Fibroblast of skin of right biceps (primary cell): ENCODE data around the gene CCDC51.

Source experiments
- DNase-seq: peaks from one replicate; pipeline ENCODE4 v3.0.0-alpha.2; 2013

Gene CCDC51

DNA sequence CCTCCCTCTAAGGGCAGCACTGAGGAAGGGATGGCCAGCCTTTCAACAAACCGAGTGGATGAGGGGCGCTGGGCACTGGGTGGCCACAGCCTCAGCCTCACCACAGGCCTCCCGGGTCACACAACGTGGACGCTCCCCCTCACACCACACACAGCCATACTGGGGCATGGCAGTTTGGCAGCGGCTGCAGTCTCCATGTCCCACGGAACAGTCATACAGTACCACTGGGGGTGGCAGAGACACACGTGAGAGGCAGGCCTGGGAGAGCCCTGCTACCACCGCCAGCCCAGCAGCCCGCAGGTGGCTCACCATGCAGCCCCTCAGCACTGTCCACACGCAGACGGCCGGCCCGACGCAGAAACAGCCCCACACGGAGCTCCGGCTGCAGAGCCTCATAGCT lies 21.8 kb downstream of the CCDC51 start:
- no peak for DNase-seq

DNA sequence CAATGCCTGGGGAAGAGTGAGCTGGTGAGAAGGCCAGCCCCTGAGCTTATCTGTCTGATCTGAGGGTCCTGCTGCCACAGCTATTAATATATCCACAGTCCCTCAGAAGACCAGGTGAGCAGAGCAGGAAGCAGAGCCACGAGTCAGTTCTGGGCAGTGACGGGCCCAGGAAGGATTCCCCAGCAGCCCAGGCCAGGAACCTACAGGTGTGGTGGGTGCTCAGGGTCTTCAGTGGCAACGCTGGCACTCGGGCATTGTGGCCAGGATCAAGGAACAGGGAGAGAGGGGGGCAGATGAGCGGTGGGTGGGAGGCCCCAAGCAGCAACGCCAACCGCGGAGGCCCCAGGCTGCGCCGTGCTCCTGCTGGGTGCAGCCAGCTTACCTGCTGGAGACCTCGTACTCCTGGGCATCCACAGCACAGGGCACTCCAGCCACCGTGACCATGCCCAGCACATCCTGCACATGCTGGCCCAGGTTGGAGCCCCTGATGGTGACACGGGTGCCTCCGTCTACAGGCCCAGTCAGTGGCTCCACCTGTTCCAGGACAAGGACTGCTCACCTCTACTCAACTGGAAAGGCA lies 22.3 kb downstream of the CCDC51 start:
- DNase-seq: no peak

DNA sequence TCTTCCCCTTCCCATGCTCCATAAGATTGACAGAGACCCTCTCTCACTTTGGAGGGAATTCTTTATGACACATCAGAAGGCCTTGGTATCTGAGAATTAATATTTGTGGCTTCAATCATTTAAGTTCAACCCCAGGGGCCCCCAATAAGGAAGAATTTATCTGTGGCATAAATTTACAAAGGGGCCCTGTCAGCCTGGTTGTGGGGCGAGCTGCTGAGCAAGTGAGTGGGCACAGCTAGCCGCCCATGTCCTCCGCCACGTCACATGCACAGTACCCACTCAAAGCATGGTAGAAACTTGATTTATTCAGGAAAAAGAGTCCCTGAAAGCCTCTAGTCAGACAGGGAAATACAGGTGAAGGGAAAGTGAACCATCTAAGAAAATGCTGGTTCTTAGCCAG lies 23.4 kb downstream of the CCDC51 start:
- DNase-seq: no peak

DNA sequence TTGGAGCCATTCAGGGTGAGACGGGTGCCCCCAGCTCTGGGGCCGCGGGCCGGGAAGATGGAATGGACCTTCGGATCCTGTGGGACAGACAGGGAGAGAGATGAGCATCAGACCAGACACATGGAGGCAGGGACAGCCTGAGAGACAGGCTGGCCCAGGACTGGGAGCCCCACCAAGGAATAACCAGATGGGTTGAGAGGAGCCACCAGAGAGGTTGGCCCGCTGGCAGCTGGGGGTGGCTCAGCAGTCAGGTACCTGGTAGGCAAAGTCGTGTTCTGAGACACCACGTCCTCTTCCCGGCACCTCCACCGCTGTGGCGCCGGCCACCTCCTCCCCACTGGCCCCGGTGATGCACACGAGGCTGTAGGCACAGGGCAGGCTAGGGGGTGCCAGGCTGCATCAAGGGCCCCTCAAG lies 23.8 kb downstream of the CCDC51 start:
- DNase-seq: no peak

DNA sequence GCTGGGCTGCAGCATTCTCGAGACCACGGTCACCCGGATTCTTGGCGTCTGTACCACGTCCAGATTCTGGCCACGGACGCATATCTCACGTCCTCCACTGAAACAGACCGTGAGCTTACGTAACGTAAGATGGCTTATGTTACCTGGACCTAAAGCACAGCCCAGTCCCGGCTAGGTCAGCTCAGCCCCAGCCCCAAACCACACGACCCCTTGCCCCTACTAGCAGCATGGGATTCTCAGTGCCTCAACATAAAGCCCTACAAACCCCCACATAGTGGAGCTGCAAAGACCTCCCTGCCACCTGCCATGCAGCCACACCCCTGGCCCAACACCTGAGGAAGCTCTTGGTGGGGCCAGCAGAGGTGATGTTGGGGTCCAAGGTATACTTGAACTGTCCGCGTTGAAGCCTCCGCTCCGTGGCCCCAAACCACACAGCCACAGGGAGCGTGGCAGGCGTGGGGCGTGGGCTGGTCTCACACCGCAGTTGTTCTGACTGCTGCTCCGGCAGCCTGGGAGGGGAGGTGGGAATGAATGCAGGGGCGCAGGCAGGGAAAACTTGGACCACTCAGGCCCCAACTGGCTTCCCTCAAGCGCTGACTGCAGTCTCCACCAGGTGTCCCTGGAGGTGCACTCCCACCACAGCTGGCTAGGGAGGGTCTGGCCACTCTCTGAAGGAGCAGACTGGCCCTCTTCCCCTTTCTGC lies 24.5 kb downstream of the CCDC51 start:
- DNase-seq: no peak

DNA sequence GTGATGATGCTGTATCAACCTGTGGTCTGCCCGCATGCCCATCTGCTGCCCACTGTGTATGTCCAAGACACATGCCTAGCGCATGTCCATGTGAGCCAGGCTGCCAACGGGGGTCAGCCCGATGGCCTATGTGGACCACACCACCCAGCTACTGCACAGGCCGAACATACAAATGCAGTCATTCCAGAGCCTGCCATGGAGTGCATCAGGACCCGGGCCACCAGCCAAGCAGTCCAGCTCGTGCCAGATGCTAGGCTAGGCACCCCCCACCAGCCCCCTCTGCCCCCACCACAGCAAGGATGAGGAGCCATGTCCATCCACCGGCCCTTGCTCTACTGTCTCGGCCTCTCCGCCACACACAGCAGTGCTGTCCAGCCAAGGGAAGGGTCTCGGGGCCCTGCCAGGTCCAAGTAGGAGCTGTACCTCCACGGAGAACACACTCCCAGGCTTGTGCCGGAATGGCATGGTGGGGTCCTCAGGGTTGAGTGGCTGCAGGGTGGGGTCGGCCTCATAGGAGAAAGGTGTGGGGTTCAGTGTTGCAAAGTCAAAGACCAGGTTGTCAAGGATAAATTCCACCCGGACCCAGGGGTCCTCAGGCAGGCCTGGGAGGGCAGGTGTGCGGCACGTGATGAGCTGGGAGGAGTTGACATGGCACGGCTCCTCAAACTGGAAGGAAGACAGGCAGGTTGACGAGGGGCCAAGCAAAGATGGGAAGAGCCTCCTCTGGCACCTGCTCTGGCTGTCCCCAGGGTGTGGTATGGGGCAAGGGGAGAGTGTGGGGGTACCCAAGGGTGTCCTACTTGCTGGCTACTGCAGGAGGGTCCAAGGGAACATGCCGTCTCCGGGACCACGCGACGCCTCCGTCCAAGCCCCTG lies 25.3 kb downstream of the CCDC51 start:
- DNase-seq: no peak

DNA sequence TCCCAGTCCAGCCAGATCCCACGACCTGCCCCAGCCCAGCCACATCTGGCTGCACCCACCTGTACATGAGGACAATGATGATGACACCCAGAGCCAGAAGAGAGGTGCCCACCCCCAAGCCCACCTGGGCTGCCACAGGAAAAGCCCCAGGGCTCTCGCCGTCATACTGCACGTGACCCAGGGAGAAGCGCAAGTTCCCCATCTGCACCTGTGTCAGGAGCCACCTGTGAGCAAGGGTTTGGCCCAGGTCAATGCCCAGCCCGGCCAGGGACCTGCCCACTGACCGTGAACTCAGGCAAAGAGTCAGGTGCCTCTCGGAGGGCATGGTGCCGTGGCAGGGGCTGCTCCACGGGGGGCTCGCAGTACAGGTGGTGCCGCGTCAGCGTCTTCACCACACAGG lies 26.3 kb downstream of the CCDC51 start:
- DNase-seq: no peak

DNA sequence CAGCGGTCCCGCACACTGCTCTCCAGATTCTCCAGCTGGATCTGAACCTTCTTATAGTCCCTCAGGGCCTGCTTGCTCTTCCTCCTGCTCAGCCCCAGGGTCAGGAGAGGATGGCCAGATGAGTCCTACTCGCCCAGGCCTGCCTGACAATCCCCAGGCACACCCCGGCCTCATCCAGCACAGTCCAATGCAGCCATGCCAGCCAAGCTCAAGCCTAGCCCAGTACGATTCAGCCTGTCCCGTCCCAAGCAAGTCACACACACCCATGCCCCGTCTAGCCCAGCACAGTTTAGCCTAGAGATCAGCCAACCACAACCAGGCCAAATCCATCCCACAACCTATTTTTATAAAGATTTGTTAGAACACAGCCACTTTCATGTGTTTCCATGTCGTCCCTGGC lies 26.8 kb downstream of the CCDC51 start:
- no peak for DNase-seq

DNA sequence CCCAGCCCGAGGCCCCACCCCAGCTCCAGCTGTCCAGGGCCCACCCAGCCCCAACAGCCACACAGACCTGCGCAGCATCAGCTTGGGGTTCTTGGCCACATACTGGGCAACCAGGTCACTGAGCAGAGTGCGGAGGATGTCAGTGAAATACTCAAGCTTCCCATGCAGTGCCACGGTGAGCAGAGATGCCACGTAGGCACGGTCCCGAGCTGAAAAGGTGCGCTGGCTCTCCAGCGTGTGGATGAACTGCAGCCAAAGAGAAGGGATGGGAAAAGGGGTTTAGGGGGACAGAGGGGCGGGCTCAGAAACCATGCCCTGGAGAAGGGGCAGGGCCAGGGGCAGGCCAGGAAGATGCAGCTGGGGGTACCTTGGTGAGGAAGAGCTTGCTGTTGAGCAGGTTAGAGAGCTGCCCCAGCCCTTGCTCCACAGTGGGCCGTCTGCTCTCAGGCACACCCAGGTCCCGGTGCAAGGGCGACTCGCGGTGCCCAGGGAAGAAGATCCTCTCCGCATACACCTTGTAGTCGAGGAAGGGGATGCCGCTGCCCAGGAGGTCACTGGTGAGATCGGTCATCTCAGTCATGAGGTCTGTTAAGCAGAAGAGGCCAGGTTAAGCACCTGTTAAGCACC lies 27.4 kb downstream of the CCDC51 start:
- DNase-seq: no peak

DNA sequence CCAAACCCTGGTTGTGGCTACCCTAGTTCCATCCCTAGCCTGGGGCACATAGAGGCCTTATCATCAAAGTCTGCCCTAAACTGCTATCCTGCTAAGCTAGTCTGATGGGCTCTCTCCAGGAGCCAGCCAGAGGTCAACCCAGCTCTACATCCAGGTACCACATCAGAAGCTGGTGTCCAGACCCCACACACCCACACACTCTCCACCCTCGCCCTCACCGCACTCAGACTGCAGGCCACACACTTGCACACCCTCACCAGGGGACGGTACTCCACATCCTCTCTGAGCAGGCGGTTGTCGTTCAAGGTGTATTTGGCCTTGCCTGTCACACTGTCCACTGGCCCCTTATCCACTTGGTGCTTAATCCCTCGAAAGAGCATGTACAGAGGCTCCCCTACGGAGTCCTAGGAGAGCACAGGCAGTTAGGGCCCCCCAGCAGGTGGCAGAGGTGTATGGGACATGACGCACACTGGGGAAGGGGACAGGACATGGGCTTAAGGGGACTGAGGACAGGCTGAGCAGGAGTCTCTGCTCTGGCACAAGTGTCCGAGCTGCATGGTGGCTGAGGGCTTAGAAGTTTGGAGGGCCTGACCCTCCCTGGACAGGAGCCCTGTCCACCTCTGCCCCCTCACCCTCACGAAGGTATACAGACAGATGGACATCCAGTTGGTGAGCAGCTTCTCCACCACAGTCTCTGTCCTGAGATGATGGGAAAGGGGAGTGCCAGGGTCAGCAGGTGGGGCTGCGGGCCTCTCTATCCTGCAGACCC lies 28.1 kb downstream of the CCDC51 start:
- DNase-seq: no peak

DNA sequence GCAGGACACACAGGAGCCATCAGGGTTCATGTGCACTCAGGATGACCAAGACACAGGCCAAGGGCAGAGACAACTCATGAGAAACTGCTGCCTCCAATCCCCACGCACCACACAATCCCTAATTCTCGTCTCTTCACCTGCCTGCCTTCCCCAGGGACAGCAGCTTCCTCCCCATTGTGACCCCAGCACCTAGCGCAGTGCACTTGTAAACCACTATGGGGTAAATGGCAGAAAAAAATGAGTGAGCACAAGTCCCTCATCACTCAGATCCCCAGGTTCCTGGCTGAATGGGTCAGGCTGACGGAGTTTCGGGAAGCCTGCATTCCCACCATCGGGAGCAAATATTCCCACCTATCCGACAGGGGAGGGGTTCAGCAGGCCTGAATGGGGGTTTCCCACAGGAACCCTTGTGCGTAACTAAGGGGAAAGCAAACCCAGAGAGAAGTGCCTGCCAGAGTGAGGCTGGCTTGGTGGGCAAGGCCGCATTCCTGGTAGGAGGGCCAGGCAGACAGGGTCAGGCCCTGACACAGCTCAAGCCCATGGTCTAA lies 28.8 kb downstream of the CCDC51 start:
- no peak for DNase-seq

DNA sequence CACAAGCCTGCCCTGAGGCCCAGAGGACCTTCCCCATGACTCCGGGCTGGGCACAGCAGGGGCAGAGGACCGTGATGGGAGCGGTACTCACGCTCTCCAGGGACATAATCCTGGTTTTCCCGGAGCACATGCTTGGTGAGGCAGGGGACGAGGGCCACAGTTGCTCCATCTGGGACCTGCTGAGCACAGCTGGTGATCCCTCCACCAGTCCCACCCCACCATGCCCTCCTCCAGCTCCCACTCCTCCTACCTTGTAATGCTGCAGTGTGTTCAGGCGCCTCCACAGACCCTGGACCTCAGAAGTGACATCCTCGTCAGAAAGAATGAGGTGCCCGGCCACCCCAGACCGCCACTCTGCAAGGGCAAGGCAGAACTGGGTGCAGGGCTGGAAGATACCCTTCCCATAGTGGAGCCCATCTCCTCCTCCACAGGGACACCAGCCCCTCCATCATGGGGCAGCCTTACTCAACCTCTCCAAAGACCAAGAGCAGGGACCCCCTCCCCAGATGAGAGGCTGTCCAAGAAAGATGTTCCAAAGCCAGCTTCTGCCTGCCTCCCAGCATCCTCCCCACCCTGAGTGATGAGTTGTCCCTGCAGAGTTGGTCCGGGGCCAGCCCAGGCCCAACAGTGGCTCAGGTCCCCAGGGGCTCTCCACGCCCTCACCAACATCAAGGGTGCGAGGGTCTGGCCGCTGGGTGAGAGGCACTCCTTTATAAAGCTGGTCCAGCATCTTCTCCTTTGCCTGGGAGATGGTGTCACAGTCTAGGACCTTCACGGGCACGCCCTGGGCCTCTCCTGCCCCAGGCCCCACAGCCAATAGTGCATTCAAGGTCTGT lies 29.5 kb downstream of the CCDC51 start:
- no peak for DNase-seq

DNA sequence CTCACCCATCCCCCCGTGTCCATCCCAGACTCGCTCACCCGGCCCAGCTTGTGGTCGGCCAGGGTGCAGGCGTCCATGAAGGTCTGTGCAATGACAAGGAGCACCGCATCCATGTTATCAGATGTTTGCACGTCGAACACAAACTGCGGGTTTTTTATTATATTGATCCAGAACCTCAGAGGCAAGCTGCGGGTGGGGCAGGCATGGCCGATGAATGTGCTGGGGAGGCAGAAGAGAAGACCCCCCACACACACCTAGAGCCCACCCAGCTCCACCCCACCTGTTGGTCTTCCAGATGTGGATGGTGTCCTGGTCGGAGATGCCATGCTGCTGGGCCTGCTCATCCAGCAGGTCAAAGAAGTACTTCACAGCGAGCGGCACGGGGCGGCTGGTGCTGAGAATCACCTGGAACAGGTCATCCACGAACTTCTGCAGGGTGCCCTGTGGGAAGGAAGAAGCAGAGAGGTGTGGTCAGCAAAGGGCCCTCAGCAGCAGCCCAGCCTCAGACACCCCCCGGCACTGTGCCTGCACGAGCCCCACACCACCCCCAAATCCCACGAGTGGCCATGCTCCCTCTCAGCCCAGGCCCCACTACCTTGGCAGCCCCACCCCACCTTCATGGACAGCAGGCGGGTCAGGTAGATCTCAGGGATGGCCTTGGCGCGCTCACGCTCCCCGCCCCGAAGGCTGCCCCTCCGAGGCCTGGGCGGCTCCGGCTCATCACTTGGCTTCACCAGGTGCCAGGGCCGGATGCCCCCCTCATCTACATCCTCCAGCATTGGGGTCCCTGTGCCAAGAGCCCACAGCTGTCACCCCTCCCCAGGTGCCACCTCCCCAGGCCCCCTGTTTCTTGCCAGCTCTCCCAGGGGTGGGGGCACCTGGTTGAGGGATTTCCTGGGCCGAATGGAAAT lies 30.4 kb downstream of the CCDC51 start:
- no peak for DNase-seq

DNA sequence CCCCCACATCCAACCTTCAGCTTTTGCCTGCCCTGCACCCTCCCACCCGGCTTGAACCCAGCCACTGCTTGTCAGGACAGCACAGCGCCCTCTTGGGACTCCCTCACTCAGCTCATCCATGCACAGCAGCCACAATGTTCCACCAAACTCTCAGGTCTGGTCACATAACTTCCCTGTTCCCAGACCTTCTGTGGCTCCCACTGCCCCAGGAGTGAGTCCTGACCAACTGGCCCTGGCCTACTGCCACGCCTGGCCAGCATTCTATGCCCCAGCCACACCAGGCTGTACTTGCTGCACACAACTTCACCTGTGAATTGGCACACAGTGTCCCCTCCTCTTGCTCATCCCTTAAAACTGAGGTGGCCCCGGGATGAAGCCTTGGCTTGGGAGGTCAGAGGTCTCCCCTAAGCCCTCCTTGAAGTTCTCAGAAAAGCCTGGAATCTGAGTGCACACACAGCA lies 31.1 kb downstream of the CCDC51 start:
- DNase-seq: no peak

DNA sequence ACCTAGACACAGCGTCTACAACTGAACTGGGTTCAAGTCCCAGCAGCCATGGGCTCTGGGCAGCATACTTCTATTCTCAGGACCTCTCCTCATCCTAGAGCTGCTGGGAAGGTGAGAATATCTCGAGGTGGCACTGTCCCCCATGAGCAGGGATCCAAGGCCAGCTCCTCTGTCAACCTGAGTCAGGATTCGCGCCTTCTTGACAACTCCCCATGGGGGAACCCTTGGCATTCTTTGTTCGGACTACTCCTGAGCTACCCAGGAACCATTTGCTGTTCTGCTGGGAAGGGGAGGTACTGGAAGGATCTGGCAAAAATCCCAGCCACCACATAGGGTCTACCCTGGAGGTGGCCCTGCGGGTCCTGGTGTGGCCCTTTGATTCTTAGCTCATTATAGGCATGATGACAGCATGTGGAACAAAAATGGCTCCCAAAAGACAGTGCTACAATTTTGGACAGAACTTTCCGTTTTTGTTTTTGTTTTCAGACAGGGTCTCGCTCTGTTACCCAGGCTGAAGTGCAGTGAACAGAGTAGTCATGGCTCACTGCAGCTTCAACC lies 32.3 kb downstream of the CCDC51 start:
- DNase-seq: no peak

DNA sequence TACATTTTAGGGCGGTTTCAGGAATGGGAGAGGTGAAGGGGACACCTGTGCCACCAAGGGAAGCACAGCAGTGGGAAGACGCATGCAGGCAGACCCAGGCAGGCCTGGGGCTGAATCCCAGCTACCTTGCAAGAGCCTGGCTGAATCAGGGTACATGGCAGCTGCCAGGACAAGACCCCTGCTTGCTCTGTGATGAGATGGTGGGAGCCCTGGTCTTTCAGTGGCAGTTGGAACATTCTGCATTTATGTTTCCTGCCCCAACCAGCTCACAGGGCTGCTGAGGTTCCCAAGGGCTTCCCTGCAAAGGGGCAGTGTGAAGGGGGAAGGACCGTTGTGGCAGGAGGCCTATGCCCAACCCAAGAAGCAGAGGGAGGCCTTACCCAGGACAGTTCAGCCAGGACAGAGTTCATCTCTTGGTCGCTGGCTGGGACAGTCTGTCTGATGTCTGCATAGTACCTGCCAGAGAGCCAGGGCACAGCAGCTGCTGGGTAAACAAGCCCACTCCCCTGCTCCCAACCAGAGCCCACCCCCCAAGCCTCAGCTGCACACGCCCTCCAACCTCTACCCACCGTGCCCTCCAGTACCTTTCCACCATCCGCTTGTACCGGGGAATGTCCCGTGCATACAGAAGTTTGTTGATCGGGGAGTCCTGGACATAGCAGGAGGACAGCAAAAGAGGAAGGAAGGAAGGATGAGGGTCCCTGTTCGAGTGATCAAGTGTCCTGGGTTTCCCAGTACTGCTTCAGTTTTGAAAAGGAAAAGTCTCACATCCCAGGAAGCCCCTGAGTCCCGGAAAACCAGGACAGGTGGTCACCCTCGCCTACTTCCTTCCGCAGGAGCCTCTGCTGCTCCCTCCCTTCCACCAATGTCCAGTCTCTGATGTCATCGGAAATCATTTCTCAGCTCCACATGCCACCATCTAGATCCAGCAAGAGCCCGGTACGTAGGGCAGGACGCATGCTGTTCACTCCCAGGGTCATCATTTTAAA lies 33.2 kb downstream of the CCDC51 start:
- no peak for DNase-seq

DNA sequence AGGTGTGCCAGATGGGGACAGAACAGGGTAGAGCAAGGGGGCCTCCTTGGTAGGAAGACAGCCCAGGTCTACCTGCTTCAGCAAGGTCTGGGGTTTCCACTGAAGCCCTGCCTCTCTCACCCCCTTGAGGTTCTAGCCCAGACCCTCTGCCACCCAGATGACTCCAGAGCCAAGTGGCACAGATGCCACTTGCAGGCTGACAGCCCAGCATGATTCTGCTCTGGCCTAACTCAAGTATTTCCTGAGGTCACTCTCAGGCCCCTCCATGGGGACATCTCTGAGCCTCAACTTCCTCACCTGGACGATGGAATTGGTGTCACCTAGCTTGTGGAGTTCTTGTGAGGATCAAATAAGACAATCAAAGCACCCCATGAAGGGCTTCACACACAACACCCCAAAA lies 33.9 kb downstream of the CCDC51 start:
- DNase-seq: no peak

DNA sequence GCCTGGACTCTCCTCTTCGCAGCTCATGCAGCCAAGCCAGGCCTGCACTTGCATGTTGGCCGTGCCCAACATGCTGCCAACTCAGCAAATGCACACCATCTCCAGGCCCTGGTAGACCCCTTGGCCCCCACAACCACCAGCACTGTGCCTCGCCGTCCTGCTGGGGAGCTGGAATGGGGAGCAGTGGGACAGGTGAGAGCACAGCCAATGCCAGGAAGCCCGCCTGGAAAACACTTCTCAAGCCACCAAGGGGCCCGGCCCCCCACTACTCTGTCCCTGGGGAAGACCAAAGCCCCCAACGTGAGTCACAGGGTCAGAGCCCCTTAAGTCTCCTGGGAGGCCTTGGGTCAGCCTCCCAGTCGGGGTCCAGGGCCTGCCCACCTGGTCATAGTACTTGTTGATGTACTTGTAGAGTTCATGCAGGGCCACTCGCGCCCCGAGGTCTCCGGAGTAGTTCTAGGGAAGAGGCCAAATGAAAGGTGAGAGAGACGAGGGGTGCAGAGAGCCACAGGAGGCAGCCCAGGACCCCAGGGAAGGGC lies 34.5 kb downstream of the CCDC51 start:
- DNase-seq: no peak
